ENCODE measurements around the gene S100A4.

- TF ChIP-seq CTCF (IDR thresholded peaks at IDR 0.05) (no peak), POLR2A (IDR thresholded peaks at IDR 0.05) (no peak)
Measured at GRCh38 chr1:153544453-153545066, 1.0 kb downstream of the S100A4 start.

Data from esophagus squamous epithelium (tissue), 4 donors.